HG02763 (cell line): ENCODE data around the gene BAZ1B.
"Not testable (repeated sequence)": the region's sequence is repeated elsewhere in the genome, so short reads cannot be mapped to it uniquely, and the experiment has no call there.

Source experiments
- ATAC-seq: cut with Tn5 transposase; IDR thresholded peaks from one replicate; pipeline ENCODE4 v1.9.1; 2021; ENCODE audit warnings: mild to moderate bottlenecking, moderate library complexity; ENCODE audit not compliant: unreplicated experiment

Gene BAZ1B

DNA sequence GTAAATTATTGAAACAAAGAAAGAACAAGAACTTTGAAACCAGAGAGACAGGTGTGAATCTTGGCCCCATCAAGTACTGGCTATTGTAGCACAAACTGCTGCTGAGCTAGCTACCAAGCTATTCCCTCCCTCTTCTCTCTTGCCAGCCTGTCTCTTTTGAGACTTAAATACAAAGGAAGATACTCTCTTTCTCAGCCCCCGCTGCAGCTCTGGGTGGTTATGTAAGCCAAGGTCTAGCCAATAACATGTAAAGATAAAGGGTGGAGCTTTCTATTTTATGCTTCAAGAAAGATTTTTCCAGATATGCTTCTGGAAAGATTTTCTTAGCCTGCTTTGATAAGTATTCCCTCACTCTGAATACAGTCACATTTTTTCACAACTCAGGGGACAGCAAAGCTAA, 17.2 kb downstream of the BAZ1B start:
- ATAC-seq = no peak

DNA sequence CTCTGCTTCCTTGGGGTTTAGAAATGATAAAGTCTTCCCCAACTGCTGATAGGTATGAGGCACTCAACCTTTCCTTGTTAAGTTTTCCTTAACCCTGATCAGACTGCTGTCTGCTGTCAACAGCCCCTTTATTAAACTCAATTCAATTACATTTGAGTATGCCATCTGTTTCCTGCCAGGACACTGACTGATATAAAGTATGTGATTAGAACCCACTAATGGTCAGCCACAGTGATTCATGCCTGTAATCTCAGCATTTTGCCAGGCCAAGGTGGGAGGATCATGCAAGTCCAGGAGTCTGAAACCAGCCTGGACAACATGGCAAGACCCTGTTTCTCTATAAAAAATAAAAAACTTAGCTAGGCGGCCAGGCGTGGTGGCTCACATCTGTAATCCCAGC, 18.1 kb downstream of the BAZ1B start:
- no peak for ATAC-seq

- no peak for ATAC-seq
Measured at GRCh38 chr7:73503229-73503628, 18.9 kb downstream of the BAZ1B start.

DNA sequence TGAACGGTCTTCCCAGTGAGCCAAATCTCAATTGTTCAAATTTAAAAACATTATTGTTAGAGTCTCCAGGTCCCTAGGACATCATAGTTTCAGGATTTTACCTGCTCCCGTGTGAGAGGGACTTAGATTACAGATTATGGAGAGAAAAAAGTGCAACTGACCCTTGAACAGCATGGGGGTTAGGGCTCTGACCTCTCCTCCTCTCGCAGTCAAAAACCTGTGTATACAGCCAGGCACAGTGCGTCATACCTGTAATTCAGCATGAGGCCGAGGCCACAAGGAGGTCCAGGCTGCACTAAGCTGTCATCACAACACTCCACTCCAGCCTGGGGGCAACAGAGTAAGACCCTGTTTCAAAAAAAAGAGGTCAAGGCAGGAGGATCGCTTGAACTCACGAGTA, 25.5 kb downstream of the BAZ1B start:
- no peak for ATAC-seq

DNA sequence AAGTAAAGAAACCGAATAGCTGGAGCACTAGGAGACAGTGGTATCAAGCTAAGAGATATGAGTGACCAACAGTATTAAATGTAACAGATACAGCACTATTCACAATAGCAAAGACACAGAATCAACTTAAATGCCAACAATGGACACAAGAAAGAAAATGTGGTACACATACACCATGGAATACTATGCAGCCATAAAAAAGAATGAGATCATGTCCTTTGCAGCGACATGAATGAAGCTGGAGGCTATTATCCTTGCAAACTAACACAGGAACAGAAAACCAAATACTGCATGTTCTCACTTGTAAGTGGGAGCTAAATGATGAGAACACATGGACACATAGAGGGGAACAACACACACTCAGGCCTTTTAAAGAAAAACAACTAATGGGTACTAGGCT, 26.6 kb downstream of the BAZ1B start:
- ATAC-seq = not testable (repeated sequence)

GRCh38 chr7:73489976-73490375, 32.1 kb downstream of the BAZ1B start:
- ATAC-seq = no peak

DNA sequence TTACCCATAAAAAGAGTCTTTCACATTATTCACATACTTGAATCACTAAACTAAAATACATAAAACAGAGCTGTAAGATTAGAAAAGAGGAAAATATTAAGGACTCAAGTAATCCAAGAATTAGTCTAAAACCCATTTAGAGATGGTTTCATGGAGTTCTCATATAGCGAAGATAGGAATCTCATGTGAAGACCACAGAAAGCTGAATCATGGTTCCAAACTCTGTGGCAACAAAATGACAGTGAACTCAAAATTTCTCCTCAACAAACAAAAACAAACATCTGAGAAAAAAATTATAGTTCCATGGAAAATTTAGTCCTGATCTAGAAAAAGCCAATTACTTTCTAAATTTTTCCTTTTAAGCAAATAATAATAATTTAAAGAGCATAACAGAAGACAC, 34.6 kb downstream of the BAZ1B start:
- ATAC-seq = no peak

- ATAC-seq = no peak
Measured at GRCh38 chr7:73483171-73483570, 38.9 kb downstream of the BAZ1B start.

GRCh38 chr7:73482746-73483145, 39.3 kb downstream of the BAZ1B start:
- no peak for ATAC-seq

DNA sequence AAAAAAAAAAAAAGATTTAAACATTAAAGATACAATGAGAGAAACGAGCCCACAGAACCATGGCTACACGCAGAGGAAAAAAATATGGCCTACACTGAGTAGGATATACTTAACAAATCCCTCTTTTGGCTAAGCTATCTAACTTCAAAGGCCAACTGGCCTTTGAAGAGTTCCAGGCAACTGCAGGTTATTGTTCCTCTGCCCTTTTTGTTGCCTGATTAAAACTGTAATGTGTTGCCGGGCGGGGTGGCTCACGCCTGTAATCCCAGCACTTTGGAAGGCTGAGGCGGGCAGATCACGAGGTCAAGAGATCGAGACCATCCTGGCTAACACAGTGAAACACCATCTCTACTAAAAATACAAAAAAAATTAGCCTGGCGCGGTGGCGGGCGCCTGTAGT, 40.6 kb downstream of the BAZ1B start:
- not testable (repeated sequence) for ATAC-seq

- ATAC-seq = no peak
Measured at GRCh38 chr7:73478549-73478948, 43.5 kb downstream of the BAZ1B start.

DNA sequence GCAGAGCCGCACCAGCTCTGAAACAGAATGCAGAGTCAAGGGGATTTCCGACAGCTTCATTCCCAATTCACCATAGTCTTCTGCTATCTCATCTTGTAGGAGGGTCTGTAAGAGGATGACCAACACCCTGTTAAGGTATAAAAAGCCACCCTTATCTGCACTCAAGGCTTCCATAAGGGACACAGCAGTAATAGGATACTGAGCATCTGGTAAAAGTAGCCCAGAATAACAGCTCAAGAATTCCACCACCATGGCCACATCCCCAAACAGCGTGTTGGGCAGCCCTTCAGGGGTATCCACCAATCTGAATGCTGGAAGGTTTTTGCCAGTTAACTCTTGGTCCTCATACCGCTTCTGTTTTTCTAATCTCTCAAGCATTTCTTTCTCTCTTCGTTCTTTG, 44.7 kb downstream of the BAZ1B start:
- ATAC-seq = no peak

- no peak for ATAC-seq
Measured at GRCh38 chr7:73470208-73470607, 51.9 kb downstream of the BAZ1B start.

DNA sequence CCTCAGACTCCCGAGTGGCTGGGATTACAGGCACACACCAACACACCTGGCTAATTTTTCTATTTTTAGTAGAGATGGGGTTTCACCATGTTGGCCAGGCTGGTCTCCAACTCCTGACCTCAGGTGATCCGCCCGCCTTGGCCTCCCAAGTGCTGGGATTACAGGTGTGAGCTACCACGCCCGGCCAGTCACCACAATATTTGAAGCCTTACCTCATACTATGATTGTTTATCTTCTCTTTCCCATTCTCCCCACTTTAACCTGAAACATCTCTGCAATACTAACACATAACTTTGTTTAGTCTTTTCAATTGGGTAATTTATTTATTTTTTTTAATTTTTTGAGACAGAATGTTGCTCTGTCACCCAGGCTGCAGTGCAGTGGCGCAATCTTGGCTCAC, 55.0 kb downstream of the BAZ1B start:
- not testable (repeated sequence) for ATAC-seq

- no peak for ATAC-seq
Measured at GRCh38 chr7:73466112-73466511, 56.0 kb downstream of the BAZ1B start.

- no peak for ATAC-seq
Measured at GRCh38 chr7:73463966-73464365, 58.1 kb downstream of the BAZ1B start.

- no peak for ATAC-seq
Measured at GRCh38 chr7:73463260-73463659, 58.8 kb downstream of the BAZ1B start.

GRCh38 chr7:73461782-73462285, 60.3 kb downstream of the BAZ1B start:
- no peak for ATAC-seq

GRCh38 chr7:73454424-73454823, 67.7 kb downstream of the BAZ1B start:
- ATAC-seq = no peak

- no peak for ATAC-seq
Measured at GRCh38 chr7:73452999-73453635, 69.0 kb downstream of the BAZ1B start.

DNA sequence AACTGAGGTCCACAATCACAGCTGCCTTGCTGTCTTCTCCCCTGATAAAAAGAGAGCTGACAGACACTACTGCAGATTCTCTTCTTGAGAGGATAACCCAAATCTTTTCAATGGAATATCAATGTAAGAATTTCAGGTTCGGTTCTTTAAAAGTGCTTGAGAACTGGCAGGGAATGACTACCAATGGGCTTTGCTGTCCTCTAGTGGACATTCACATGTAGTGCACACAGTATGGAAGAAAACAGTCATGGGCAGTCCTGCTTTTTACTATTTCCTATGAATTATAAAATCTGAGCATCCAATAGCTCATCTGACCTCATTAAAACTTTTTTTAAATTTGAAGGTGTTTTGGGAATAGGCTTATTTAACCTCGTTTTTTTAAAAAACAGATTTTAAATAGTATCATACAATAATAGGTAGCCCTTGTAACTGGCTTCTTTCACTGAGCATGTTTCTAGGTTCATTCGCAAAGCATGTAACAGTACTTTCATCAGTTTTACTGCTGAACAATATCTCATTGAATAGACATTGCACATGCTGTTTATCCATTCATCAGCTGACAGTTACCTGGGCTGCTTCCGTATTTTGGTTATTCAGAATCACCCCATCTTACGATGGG, 70.2 kb downstream of the BAZ1B start:
- no peak for ATAC-seq

DNA sequence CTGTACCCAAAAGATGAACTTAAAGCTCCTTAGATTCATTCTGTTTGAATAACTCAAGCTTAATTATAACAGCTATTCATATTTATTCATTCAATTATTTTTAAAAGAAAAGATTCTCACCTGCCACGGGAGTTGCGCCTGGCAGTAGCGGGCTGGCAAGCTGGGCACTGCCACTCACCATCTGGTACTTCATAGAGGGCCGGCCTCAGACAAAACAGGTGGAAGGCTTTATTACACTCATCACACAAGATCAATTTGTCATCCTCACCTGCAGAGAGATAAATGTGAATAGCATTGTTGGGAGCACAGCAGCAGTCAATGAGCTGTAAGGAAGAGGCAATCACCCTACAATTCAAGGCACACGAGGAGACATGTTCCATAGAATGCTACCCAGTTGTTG, 72.7 kb downstream of the BAZ1B start:
- no peak for ATAC-seq

- no peak for ATAC-seq
Measured at GRCh38 chr7:73448609-73449008, 73.5 kb downstream of the BAZ1B start.
